K562 (cell line): ENCODE results near the gene TOX3. TPM values are rescaled to one million over a fixed set of nuclear protein-coding genes. Genes with fewer than 3 reads are reported as not detected.

Experiments
- ATAC-seq: fragments of 200-7000 bp; cut with Tn5 transposase; 3 replicates; pipeline ENCODE4 v1.9.1; 2020; ENCODE audit warnings: moderate library complexity
- BruUV-seq: library from RNA; stranded (reverse); fragments of 400-500 nt; replicated peaks from 2 replicates; lab custom pipeline; 2021; lab: Mats Ljungman, UMichigan
- CTCF ChIA-PET: fragments of 300-600 bp; formaldehyde crosslinking; extraction: SDS; loops from one replicate; lab custom pipeline; 2021; ENCODE audit warnings: low intra/inter-chr PET ratio; lab: Yijun Ruan, JAX
- POLR2A ChIA-PET: fragments of 300-600, 350-650 bp; sonication (Branson Sonifier 250); formaldehyde crosslinking; extraction: SDS; loops from one replicate; lab custom pipeline; 2021; ENCODE audit warnings: antibody characterized with exemption, inconsistent platforms; lab: Yijun Ruan, JAX
- DNase-seq, 4 experiments: peaks; one replicate each; pipeline versions ENCODE4 v3.0.0 to v3.0.0-alpha.2; 2011 to 2018; ENCODE audit warnings: low spot score in 3 of 4, mixed read lengths in 3 of 4; ENCODE audit errors: extremely low read depth in 1 of 4
- FAIRE-seq: peaks from 2 replicates; lab custom pipeline; 2011; peaks lifted over from hg19 to GRCh38; lab: Jason Lieb, UNC
- H2AFZ ChIP-seq: 2 replicates; pipeline ENCODE4 v1.6.0; 2011; ENCODE audit warnings: low read depth, low read length, control low read depth, inconsistent platforms
- H3K27ac ChIP-seq: fragments of 200-600 bp; 3 replicates; pipeline ENCODE4 v1.8.0; 2011; ENCODE audit warnings: low read depth, mild to moderate bottlenecking, control low read depth, inconsistent platforms, low read length, moderate library complexity, mixed read lengths; ENCODE audit errors: extremely low read depth
- H3K27me3 ChIP-seq, 2 experiments: fragments of 300-600 bp in 1 of 2; 2 replicates in 1 of 2; 3 replicates in 1 of 2; pipeline versions ENCODE4 v1.6.0 to v1.8.0; 2011; ENCODE audit warnings: inconsistent platforms in 2 of 2, low read length in 2 of 2, mild to moderate bottlenecking in 1 of 2, mixed read lengths in 1 of 2, moderate library complexity in 1 of 2; ENCODE audit not compliant: control insufficient read depth in 2 of 2, insufficient read depth in 2 of 2
- H3K36me3 ChIP-seq: fragments of 300-600 bp; 3 replicates; pipeline ENCODE4 v1.8.0; 2011; ENCODE audit warnings: mild to moderate bottlenecking, low read length, inconsistent platforms; ENCODE audit not compliant: control insufficient read depth, insufficient read depth
- H3K4me1 ChIP-seq, 2 experiments: fragments of 200-600 bp in 1 of 2; replicated peaks in 1 of 2; 2 replicates in 1 of 2; 3 replicates in 1 of 2; pipeline versions ENCODE4 v1.5.1 to v1.8.0; 2011; ENCODE audit warnings: inconsistent platforms in 2 of 2, low read length in 2 of 2, mild to moderate bottlenecking in 1 of 2, mixed read lengths in 1 of 2, moderate library complexity in 1 of 2; ENCODE audit not compliant: control insufficient read depth in 2 of 2, insufficient read depth in 2 of 2
- H3K4me2 ChIP-seq: 2 replicates; pipeline ENCODE4 v1.6.1; 2011; ENCODE audit warnings: low read length, control low read depth, inconsistent platforms, mixed read lengths; ENCODE audit not compliant: insufficient read depth
- H3K4me3 ChIP-seq: fragments of 200-600 bp; sonication (generic), shearing (Covaris generic); 2 replicates; pipeline ENCODE4 v1.5.1; 2016; ENCODE audit warnings: control low read depth, inconsistent platforms
- H3K79me2 ChIP-seq: fragments of 200-600 bp; 3 replicates; pipeline ENCODE4 v1.8.0; 2011; ENCODE audit warnings: low read length, inconsistent platforms; ENCODE audit not compliant: control insufficient read depth, insufficient read depth
- H3K9ac ChIP-seq, 2 experiments: 2 replicates each; pipeline versions ENCODE4 v1.6.0 to v1.6.1; 2011; ENCODE audit warnings: low read depth in 2 of 2, low read length in 2 of 2, control low read depth in 1 of 2, inconsistent platforms in 1 of 2, mild to moderate bottlenecking in 1 of 2, mixed read lengths in 1 of 2; ENCODE audit not compliant: insufficient read depth in 1 of 2
- H3K9me1 ChIP-seq: one replicate; pipeline ENCODE4 v1.6.0; 2011; ENCODE audit warnings: inconsistent platforms, mild to moderate bottlenecking, low read length, moderate library complexity; ENCODE audit not compliant: control insufficient read depth, insufficient read depth
- H3K9me3 ChIP-seq: replicated peaks from 2 replicates; pipeline ENCODE4 v1.5.1; 2011; ENCODE audit warnings: low read depth, low read length, inconsistent platforms; ENCODE audit not compliant: control insufficient read depth, insufficient read depth
- H4K20me1 ChIP-seq: replicated peaks from 2 replicates; pipeline ENCODE4 v1.6.1; 2011; ENCODE audit warnings: low read length, inconsistent platforms, mixed read lengths; ENCODE audit not compliant: control insufficient read depth, insufficient read depth
- KDM4B ChIP-seq, 2 experiments: fragments of 450-650 bp in 1 of 2; sonication (generic) in 1 of 2; IDR thresholded peaks; 2 replicates each; pipeline ENCODE4 v1.6.1; 2016 to 2017; ENCODE audit warnings: borderline replicate concordance in 2 of 2, antibody characterized with exemption in 1 of 2, low read depth in 1 of 2, mild to moderate bottlenecking in 1 of 2
- RAD21 ChIP-seq, 2 experiments: fragments of 250-450 bp in 1 of 2; fragments of 450-650 bp in 1 of 2; sonication (Bioruptor Pico) in 1 of 2; formaldehyde crosslinking in 1 of 2; IDR thresholded peaks in 1 of 2; conservative IDR thresholded peaks in 1 of 2; 2 replicates each; pipeline versions ENCODE4 v1.4.0 to v1.8.0; 2020 to 2022; ENCODE audit warnings: mild to moderate bottlenecking in 2 of 2, moderate library complexity in 1 of 2
- RERE ChIP-seq: sonication (generic); formaldehyde crosslinking; IDR thresholded peaks from 2 replicates; pipeline ENCODE4 v1.8.0; 2023; ENCODE audit warnings: missing genetic modification reagents, mild to moderate bottlenecking, borderline replicate concordance
- SLC30A9 ChIP-seq: fragments of 250-450 bp; sonication (Bioruptor Pico); IDR thresholded peaks from 2 replicates; pipeline ENCODE4 v1.8.0; 2022; ENCODE audit warnings: mild to moderate bottlenecking, moderate library complexity
- TGIF2 ChIP-seq: sonication (generic); formaldehyde crosslinking; IDR thresholded peaks from 2 replicates; pipeline ENCODE4 v1.8.1; 2022; ENCODE audit warnings: mild to moderate bottlenecking, missing genetic modification reagents, moderate library complexity
- ZC3H4 ChIP-seq: sonication (generic); formaldehyde crosslinking; IDR thresholded peaks from 2 replicates; pipeline ENCODE4 v1.9.0; 2021; ENCODE audit warnings: missing genetic modification reagents, borderline replicate concordance
- WGBS: fragments of 100-300 bp; shearing (Covaris generic); methylation state at CpG from one replicate; pipeline ENCODE4 v1.1.6; 2016; ENCODE audit warnings: low coverage, mixed read lengths; ENCODE audit not compliant: insufficient coverage; ENCODE audit errors: missing lambda C conversion rate; 5-methylcytosine and 5-hydroxymethylcytosine counted together
- in situ Hi-C: fragments of 300-500 bp; cut with MboI; formaldehyde crosslinking; loops from 4 replicates; pipeline ENCODE4 v1.15.0; 2018; ENCODE audit warnings: inconsistent platforms, mixed read lengths
- intact Hi-C: fragments of 100-400 bp; cut with micrococcal nuclease; formaldehyde crosslinking; loops from 2 replicates; pipeline ENCODE4 v1.14.2; 2022
- polyA plus RNA-seq, 8 experiments: library from polyadenylated mRNA; depleted of rRNA in 4 of 8; stranded (reverse) in 5 of 8; unstranded in 3 of 8; fragments of >200 nt; fragmentation: Nextera tagmentation in 2 of 8; fragmentation: Illumina TruSeq in 1 of 8; extraction: Ambion mirVana in 2 of 8; extraction: Trizol in 1 of 8; gene quantifications; 2 replicates each; pipeline versions ENCODE4 v1.2.1 to v1.2.3, GENCODE V29; 2011 to 2014; ENCODE audit warnings: inconsistent platforms in 1 of 8, missing spikeins in 1 of 8
- total RNA-seq, 7 experiments: library from RNA; depleted of rRNA in 6 of 7; stranded (reverse); fragments of >200 nt in 6 of 7; fragmentation: Illumina TruSeq in 2 of 7; extraction: Trizol in 2 of 7; gene quantifications; 2 replicates each; pipeline versions ENCODE4 v1.2.1 to v1.2.3, GENCODE V29; 2011 to 2021; ENCODE audit warnings: low replicate concordance in 1 of 7

The TOX3 gene
- total and polyA plus RNA-seq, 9 of the 15 experiments (the other 6 are each of a cell fraction or from before 2014, with no cell fraction given) = not detected

GRCh38 chr16:52546291-52547003 is 496 bp downstream of the TOX3 start (continued):
- TF ChIP-seq RAD21 (CRISPR knock-in tag; conservative IDR thresholded peaks at IDR 0.05 in 1 of 2, IDR thresholded peaks at IDR 0.05 in 1 of 2) (no peak), TGIF2 (CRISPR knock-in tag) (no peak), ZC3H4 (CRISPR knock-in tag) (no peak), KDM4B (IDR thresholded peaks at IDR 0.05; ENCODE audit: borderline replicate concordance in 2 of 2, low read depth in 1 of 2) (no peak)

DNA sequence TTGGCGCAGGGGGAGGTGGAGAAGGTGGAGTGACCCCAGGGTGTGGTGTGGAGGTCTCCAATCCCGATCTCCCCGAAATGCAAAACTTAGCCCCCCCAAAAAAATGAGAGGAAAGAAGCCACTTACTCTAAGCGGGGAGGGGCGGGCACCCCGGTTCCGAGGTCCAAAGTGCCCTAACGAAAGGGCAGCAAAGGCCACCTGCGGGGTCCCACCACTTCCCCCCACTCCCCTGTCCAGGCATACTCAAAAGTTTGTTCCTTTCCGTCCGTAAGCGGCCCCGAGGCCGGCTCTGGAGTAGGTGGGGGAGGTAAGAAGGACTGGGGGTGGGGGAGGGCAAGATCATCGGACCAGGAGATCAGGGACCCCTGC is 1.1 kb downstream of the TOX3 start:
- H3K9ac ChIP-seq = no peak overlapping the region
- H3K27me3 ChIP-seq = no peaks in the 10 kb centered on the region
- H3K4me2 ChIP-seq = no peak overlapping the region
- BruUV-seq = no TSS peak
- ChIA-PET CTCF (no interaction called here), POLR2A (no interaction called here)
- 5% methylated on average over 13 of the region's 15 CpGs for WGBS
- TF ChIP-seq RERE (CRISPR knock-in tag) = no peak
- TF ChIP-seq SLC30A9 (CRISPR knock-in tag) = no peak
- intact Hi-C loops (no loop called here), in situ Hi-C loops (no loop called here)
- FAIRE-seq (no peak), ATAC-seq (no peak), DNase-seq (no peak)
- no peaks in the 10 kb centered on the region for H3K36me3 ChIP-seq
- H4K20me1 ChIP-seq = no peaks in the 10 kb centered on the region
- no peaks in the 10 kb centered on the region for H3K9me3 ChIP-seq
- no peak overlapping the region for H3K27ac ChIP-seq
- H3K79me2 ChIP-seq = no peaks in the 10 kb centered on the region
- H3K4me1 ChIP-seq = no peaks in the 10 kb centered on the region; a peak in 1 of 5 replicates
- no peaks in the 10 kb centered on the region for H3K9me1 ChIP-seq
- H3K4me3 ChIP-seq = no peak overlapping the region
- no peak overlapping the region for H2AFZ ChIP-seq
